GM18508 (cell line): ENCODE measurements around the gene MUC21.
"Not testable (repeated sequence)": the region's sequence is repeated elsewhere in the genome, so short reads cannot be mapped to it uniquely, and the experiment has no call there.

Experiments
- ATAC-seq: cut with Tn5 transposase; IDR thresholded peaks from one replicate; pipeline ENCODE4 v1.9.1; 2021; ENCODE audit warnings: moderate number of reproducible peaks; ENCODE audit not compliant: insufficient read depth, unreplicated experiment

The MUC21 gene

DNA sequence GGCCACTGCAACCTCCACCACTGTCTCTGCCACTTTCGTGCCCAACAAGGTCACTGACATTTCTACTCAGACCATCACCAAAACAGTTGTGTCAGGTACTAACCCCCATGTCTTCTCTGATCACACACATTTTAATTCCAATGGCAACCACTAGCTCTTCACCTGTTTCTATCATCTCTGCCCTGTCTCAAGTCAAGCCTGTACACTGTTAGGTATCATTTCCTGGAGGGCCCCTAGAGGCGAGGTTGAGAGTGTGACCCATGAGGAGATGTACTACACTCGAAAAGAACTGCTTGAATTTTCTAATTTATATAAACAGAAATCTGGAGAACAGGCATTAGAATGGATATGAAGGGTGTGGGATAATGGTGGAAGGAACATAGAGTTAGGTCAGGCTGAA is 17.4 kb upstream of the MUC21 start:
- no peak for ATAC-seq

DNA sequence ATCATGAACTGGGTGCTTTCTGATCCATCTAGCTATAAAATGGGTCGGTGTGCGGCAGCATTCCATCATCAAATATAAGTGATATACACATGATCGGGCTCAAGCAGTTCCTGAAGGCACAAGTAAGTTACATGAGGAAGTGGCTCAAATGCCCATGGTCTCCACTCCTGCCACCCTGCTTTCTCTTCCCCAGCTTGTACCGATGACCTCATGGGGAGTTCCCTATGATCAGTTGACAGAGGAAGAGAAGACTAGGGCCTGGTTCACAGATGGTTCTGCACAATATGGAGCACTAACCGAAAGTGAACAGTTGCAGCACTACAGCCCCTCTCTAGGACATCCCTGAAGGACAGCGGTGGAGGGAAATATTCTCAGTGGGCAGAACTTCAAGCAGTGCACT is 14.3 kb upstream of the MUC21 start:
- ATAC-seq = not testable (repeated sequence)

DNA sequence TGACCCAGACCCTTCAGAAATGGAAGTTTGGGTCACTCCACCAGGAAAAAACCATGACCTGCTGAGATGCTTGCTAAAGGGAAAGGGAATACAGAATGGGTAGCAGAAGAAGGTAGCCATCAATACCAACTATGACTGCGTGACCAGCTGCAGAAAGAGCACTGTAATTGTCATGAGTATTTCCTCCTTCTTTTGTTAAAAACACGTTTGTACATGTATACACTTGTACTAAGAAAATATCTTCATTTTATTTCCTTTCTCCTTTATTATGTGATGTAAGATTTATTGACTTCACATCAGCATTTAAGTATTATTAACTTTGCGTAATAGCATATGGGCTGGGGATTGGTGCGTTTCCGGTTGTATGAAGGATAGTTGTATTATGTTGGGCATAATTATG is 12.6 kb upstream of the MUC21 start:
- no peak for ATAC-seq

DNA sequence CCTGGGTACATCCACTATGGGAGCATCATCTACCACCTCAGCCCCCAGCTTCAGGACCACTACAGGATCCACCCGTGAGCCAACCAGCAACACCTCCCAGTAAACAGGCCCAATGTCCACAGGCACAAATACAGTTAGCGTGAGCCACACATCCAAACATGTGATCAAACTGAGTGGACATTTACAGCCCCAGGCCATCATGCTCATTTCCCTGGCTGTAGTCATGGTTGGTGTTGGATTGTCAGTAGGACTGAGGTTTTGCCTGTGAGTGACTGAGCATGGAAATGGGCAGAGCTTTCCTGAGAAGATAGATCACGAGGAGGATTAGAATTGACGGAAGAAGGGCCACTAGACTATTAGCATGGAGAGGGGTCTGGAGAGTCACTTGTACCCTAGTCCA is 10.7 kb upstream of the MUC21 start:
- ATAC-seq = no peak

DNA sequence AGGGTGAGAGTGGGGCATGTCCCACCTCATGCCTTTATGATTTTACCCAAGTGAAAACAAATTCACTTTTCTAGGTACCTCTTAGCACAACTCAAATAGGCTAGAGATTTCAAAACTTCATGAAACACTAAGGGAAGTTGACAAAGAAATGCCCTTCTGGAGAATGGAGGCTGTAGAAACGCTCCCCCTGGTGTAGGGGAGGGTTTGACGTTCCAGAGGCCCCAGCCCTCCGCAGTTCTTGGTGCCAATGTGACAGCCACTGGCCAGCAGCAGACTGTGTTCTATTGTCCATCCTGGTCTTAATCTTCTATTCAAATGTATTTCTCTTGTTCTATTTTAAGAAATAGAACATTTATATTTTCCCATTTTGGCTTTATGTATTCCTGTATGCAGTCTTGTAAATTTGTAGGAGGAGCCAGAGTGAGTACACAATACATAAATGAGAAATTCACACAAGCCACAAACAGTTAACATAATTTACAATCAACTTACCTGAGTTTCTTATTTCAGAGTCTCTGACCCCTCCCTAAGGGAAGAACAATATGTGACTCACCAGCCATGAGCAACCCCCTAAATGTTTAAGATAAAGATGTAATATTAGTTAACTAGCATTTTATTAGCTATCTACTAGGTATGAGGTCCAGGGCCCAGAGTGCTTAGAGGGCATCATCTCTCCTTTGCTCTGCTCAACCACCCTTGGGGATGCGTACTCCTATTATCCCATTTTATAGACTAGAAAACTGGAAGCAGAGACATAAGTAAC is 8.8 kb upstream of the MUC21 start:
- ATAC-seq = no peak

DNA sequence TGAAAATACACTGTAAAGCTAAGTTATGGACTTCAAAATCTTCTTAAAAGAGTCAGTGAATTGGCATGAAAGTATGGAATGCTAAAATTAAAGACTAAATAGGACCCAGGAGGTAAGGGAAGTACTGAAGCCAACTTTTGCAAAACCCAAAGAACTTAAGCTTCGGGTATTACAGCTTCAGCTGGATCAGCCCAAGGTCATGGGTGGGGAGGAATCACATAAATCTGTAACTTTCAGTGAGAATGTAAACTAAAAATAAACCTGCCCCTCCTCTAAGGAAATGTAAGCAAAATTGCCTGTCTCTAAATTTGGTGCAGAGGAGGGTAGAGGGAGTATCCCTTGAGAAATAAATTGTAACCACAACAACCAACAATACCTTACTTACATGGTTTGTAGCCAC is 4.4 kb upstream of the MUC21 start:
- ATAC-seq = no peak

DNA sequence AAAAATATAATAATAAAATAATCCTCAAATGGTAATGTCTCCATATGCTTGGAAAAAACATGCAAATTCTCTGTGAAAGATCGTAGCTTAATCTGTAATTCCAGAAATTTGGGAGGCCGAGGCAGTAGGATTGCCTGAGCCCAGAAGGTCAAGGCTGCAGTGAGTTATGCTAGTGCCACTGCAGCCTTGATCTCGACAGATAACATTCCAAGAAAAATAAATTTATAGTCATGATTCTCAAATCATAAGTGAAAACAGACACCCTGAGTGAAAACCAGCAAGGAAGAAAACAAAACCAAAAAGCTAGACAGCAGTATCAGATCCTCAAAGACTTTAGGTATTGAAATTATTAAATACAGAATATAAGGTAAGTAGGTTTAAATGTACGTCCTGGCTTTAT is 3.8 kb upstream of the MUC21 start:
- no peak for ATAC-seq

DNA sequence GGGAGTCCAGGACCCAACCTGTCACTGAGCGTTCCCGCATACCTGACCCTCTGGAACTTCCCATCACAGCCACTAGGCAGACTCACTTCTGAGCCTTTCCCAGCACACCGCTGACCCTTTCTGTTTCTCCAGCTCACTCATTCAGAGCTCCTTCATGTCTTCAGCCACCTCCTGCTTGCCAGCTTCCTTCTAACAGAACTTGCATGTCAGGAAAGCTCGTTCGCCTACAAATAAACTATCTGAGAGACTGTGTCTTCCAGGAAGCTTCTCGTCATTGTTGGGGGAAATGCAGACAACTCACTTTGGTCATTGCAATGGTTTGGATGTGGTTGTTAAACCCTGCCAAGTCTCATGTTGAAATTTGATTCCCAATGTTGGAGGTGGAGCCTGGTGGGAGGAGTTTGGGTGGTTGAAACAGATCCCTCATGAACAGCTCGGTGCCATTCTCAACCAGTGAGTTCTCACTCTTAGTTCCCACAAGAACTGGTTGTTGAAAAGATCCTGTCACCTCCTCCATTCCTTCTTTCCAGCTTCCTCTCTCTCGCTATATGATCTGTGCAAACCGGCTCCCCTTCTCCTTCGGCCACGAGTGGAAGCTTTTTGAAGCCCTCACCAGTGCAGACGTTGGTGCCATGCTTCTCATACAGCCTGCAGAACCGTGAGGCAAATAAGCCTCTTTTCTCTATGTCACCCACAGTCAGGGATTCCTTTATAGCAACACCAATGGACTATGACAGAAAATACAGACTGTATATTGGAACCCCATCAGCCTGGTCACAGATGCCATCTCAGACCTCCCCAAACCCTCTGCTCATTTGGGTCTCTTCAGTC is 1.4 kb upstream of the MUC21 start:
- ATAC-seq = no peak

DNA sequence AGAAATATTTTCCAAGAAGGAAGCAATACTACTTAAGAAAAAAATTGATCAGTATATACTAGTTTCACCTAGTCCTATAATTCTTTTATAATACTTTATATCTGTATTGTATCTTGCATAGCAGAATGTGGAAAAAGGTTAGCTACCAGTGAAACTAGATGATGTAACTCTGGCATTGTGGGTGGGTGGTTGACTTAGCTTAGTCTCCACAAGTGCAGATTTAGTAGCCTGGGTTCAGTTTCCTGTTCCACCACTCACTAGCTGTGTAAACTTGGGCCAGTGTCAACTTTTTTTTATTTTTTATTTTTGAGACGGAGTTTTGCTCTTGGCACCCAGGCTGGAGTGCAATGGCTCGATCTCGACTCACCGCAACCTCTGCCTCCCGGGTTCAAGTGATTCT is 2.0 kb downstream of the MUC21 start:
- no peak for ATAC-seq

DNA sequence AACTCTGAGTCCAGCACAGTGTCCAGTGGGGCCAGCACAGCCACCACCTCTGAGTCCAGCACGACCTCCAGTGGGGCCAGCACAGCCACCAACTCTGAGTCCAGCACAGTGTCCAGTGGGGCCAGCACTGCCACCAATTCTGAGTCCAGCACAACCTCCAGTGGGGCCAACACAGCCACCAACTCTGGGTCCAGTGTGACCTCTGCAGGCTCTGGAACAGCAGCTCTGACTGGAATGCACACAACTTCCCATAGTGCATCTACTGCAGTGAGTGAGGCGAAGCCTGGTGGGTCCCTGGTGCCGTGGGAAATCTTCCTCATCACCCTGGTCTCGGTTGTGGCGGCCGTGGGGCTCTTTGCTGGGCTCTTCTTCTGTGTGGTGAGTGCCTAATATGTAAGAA is 3.8 kb downstream of the MUC21 start:
- ATAC-seq = no peak

DNA sequence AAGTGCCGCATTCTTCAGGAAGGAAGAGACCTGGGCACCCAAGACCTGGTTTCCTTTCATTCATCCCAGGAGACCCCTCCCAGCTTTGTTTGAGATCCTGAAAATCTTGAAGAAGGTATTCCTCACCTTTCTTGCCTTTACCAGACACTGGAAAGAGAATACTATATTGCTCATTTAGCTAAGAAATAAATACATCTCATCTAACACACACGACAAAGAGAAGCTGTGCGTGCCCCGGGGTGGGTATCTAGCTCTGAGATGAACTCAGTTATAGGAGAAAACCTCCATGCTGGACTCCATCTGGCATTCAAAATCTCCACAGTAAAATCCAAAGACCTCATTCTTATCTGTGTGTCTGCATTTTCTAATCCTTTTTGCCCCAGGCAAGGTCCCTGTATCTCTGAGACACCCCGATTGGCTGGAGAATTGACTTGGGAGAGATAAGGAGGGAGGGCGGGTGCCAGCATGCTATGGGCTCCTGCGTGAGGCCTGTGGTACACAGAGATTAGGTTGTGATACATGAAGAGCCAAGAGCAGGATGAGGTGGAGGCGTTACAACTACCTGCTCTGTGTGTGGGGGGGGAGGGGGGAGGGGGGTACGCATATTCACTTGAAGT is 4.8 kb downstream of the MUC21 start:
- no peak for ATAC-seq

DNA sequence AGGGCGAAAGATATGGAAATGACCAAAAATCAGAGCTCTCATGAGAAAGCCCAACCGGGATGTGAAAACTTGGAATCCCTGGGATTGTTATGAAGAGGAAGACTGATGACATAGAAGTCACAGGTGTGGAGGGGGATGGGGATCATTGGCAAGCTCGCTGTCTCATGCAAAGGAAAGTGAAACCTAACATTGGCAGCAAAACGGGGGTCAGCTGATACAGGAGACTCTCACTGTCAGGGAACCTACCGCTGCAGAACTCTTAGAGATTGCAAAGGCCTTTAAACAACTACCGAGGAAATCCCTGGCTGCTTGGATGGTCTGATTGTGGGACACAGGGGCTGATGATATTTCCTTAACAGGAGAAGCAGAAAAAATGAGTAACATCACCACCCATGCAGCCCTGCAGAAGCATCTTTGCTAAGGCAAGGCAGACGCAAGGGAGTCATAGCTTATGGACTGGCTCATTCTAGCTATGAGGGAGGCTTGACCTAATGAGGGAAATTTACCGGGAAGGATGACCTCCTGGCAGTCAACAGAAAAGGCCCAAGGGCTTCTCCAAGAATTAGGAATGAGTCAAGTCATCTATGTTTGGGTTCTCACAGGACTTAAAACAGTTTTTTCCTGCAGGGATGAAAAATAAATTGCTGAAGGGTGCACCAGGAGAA is 7.0 kb downstream of the MUC21 start:
- ATAC-seq = no peak

DNA sequence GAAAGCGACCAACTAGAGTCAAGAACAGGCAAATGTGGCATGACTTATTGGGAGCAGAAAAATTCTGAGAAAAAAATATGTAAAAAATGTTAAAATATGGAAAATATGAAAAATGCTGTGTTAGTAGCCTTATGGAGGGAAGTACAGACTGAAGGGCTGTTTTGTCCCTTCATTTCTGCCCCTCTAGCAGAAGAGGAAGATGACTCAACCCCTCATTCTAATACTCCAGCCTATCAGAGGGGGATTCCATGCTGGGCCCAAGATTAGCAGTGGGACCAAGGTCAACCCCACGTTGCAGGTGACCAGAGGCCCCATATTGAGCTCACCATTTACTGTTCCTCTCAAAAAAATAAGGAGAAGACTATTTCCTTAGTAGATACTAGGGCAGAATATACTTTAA is 8.4 kb downstream of the MUC21 start:
- ATAC-seq = no peak

DNA sequence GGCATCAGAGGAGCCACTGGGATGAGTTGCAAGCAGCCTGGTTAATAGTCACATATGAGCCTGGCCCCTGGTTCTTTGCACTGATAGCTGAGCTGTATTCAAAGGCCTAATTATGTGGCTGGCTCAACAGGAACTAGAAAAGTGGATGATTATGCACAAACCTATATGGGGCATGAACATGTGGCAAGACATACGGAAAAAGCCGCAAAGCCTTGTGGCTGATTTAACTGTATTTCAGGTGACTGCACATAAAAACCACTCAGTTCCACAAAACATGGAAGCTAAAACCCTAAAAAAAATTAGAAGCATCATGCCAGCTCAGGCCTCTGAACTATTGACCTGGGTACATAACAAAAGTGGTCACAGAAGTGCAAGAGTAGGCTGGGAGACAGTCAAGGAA is 13.8 kb downstream of the MUC21 start:
- ATAC-seq = no peak

DNA sequence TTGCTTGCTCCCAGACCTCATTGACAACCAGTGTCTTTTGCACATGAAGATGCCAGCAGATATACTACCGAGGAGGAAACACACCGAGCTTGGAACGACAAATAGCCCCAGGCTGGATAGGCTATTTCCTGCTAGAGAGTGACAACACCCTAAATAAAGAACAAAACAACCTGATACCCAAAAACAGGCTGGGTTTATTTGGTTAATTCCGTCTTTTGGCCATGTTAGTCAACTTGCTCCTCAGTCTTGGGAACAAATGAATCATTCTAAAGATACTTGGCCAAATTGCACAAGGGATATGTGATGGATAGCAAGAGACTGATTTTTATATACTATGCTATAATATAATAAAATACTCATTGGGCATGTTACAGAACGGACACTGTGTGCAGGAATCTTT is 15.3 kb downstream of the MUC21 start:
- ATAC-seq = no peak

DNA sequence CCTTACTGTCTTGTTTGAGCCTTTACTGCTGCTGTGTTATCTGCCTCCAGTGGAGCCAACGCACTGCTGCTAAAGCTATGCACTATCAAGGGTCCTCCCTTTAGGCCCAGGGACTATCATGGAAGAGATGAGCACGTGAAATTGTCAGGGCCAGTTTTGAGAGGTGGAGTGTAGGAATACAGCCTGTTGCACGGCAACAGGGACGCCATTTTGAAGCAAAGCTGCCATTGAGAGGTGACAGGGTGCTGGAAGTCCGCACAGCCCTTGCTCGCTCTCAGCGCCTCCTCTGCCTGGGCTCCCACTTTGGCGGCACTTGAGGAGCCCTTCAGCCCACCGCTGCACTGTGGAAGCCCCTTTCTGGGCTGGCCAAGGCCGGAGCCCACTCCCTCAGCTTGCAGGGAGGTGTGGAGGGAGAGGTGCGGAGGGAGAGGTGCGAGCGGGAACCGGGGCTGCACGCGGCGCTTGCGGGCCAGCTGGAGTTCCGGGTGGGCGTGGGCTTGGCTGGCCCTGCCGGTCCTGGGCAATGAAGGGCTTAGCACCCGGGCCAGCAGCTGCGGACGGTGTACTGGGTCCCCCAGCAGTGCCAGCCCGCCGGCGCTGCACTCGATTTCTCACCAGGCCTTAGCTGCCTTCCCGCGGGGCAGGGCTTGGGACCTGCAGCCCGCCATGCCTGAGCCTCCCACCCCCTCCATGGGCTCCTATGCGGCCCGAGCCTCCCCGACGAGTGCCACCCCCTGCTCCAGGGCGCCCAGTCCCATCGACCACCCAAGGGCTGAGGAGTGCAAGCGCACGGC is 16.7 kb downstream of the MUC21 start:
- ATAC-seq = not testable (repeated sequence)

DNA sequence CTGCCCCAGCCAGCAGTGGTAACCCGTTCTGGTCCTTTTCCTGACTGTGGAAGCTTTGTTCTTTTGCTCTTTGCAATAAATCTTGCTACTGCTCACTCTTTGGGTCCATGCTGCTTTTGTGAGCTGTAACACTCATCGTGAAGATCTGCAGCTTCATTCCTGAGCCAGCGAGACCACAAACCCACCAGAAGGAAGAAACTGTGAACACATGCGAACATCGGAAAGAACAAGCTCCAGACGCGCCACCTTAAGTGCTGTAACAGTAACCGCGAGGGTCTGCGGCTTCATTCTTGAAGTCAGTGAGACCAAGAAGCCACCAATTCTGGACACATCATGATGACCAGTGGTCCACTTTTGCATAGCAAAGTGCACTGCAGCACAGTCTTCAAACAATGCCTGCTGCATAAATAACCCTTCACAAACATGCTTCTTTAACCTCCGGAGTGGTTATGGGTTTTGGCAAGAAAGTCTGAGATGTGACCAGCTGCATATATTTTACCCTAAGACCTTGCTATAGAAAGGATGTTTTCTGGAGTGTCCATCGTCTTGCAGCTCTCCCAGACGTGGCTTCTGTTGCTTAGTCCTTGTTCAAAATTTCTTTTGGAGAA is 17.9 kb downstream of the MUC21 start:
- ATAC-seq = no peak

DNA sequence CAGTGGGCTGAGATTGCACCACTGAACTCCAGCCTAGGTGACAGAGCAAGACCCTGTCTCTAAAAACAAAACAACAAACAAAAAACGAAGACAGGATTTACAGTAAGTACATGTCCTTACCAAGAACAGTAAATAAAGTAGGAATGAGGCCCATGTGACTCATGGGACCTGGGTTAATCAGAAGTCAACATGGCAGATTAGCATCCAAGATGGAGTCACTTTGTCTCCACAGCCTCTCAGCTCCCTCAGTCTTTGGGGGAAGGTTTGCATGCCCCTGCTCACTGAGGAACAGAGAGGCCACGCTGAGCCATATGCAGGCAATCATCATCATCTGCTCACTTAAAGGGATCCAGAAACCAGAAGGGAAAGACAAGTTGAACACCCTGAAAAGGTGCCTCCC is 19.0 kb downstream of the MUC21 start:
- no peak for ATAC-seq

DNA sequence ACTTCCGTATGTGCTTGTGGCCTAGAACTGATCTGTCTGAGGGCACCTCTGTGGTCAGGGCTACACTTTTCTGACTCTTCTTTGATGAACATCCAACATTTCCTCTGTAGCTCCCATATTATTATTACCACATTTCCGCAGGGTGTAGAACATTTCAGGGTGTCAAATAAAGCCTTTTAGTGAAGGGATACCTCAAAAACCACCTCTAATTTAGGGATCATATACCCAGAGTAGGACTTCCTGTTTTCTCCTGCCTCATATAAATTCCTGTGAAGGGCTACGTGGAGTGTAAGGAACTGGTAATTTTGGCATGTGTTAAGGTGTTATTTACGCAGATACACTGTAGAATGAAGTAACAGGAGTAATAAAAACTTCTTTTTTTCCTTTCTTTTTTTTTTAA is 21.3 kb downstream of the MUC21 start:
- no peak for ATAC-seq
